ENCODE results near the gene DEDD2.

Gene DEDD2

DNA sequence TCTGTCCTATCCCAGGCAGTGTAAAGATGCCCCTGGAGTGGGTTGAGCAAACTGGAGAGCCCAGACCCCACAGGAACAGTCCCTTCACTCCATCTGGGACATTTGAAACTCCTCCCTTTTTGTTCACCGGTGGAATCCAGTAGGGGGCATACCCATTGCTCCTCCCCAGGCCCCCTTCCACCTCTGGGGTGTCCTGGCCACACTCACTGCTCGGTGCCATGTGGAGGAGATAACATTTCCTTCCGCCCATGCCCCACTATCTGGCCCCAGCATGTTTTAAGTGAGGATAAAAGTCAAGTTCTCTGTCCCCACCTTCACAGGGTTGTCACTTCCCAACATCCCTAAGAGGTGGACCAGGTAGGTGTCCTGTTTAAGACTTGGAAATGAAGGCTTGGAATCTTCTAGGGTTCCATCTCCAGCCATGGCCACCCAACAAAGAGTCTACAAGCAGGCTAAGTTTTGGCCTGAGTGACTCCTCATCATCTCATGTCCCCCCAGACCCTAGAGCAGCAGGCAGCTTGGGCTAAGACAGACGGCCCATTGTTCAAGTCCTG is 11.9 kb upstream of the DEDD2 start:
- no peak for DNase-seq (ENCODE audit: low read depth in 1 of 2, low spot score in 1 of 2)

DNA sequence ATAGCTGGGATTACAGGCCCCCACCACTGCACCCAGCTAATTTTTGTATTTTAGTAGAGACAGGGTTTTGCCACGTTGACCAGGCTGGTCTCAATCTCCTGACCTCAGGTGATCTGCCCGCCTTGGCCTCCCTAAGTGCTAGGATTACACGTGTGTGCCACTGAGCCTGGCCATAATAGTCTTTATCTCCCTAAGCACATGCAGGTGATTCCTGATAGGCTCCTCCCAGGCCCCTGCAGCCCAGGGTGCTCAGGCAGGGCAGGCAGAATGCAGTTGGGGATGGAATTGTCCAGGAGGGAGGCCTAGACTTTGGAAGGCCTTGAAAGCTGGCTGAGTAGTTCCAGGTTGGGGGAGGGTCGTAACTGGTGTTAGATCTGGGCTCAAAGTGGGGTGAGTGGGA is 11.2 kb upstream of the DEDD2 start:
- DNase-seq (ENCODE audit: low read depth in 1 of 2, low spot score in 1 of 2): no peak

DNA sequence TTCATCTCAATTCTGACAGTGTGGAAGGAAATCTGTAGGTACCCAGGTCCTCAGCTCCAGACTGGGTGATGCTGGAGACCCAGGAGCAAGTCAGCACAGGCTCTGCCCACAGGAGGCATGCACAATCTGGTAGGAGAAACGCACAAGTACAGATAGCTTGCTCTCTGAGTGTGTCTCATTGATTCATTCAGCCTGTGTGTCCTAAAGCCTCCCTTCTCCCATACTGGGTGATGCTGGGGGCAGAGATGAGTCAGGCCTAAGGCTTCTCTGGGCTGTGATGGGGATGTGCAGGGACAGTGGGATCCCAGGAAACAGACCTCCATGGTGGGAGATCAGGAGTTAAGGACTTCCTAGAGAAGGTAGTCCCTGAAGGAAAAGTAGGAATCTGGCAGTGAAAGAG is 9.4 kb upstream of the DEDD2 start:
- no peak for DNase-seq (ENCODE audit: low read depth in 1 of 2, low spot score in 1 of 2)

DNA sequence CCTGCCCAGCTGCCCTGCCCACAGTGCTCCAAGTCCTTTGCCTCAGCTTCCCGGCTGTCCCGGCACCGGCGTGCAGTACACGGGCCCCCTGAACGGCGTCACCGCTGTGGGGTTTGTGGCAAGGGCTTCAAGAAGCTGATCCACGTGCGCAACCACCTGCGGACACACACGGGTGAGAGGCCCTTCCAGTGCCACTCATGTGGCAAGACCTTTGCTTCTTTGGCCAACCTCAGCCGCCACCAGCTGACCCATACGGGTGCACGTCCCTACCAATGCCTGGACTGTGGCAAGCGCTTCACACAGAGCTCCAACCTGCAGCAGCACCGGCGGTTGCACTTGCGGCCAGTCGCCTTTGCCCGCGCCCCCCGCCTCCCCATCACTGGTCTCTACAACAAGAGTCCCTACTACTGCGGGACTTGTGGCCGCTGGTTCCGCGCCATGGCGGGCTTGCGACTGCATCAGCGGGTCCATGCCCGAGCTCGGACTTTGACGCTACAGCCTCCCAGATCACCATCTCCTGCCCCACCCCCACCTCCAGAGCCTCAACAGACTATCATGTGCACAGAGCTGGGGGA is 8.3 kb upstream of the DEDD2 start:
- no peak for DNase-seq (ENCODE audit: low read depth in 1 of 2, low spot score in 1 of 2)

DNA sequence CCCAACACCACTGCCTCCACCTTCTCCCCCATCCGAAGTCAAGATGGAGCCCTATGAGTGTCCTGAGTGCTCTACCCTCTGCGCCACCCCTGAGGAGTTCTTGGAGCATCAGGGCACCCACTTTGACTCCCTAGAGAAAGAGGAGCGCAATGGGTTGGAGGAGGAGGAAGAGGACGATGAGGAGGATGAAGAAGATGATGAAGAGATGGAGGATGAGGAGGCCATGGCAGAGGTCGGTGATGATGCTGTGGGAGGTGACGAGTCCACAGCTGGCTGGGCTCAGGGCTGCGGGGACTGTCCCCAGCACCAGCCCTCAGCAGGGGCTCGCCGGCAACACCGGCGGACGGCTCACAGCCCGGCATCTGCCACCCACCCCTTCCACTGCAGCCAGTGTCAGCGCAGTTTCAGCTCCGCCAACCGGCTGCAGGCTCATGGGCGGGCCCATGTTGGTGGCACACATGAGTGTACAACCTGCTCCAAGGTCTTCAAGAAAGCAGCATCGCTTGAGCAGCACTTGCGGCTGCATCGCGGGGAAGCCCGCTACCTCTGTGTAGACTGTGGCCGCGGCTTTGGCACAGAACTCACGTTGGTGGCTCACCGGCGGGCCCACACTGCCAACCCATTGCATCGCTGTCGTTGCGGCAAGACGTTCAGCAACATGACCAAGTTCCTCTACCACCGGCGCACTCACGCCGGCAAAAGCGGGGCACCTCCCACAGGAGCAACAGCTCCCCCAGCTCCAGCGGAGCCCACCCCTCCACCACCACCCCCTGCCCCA is 7.7 kb upstream of the DEDD2 start:
- no peak for DNase-seq (ENCODE audit: low read depth in 1 of 2, low spot score in 1 of 2)

DNA sequence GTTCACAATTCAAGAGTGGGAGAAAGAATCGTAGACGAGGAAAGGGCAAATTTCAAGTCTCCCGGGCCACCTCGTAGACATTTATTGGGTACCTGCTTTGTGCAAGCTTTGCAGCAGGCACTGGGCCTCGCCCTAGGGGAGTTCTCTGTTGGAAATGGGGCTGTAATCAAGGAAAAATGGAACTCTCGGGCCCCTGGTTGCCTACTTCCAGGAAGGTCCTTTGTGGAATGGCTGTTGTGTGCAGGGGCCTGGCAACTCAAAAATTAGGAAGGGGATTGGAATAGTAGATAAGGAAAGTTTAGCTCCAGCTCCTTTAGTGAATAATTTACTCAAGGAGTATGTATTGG is 3.2 kb upstream of the DEDD2 start:
- no peak for DNase-seq (ENCODE audit: low read depth in 1 of 2, low spot score in 1 of 2)

DNA sequence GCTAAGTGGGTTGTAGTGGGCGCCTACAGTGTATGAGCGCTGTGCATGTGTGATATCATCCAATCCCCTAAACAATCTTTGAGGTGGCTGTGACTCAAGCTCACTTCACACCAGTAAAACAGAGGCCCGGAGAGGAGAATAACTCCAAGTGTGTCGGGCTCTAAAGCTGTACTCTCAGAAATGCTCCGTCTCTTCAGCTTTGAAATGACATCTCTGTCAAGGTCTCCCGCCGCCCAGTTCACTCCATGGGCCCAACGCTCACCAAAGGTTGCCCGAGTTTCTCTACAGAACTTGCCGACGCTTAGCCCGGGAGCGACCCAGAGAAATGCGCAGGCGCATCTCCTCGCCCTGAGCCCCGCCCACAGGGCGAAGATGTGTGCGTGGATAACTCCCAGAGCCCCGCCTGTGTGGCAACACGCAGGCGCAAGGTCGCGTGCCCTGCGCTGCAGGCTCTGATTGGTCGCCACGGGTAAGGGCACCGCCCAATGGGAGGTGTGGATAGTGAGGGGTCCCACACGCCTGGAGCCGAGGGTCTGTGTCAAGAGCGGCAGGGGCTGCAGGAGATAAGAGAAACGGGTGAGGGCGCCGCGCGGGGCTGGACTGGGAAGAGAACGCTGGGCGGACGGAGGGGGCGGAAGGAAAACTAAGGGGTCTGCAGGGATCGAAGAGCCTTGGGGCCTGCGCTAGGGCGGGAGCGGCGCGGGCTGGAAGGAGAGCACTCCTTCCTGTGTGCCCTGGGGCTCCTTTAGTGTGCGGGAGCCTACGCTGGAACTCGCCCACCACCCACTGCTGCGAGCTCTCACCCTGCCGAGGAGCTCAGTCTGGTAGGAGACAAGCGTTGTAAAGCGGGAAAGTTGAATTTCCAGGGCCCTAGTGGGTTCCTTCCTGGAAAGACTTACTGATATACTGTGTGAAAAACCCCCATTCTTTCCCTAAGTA is 2.6 kb upstream of the DEDD2 start, which contains the start of gene ZNF526:
TSS of gene ZNF526 (plus strand) at position 501 of the 939 bp plus-strand sequence. CDS start 4,092 bp downstream, outside the sequence.
- DNase-seq (ENCODE audit: low read depth in 1 of 2, low spot score in 1 of 2): peak; percentile 94 to 95

DNA sequence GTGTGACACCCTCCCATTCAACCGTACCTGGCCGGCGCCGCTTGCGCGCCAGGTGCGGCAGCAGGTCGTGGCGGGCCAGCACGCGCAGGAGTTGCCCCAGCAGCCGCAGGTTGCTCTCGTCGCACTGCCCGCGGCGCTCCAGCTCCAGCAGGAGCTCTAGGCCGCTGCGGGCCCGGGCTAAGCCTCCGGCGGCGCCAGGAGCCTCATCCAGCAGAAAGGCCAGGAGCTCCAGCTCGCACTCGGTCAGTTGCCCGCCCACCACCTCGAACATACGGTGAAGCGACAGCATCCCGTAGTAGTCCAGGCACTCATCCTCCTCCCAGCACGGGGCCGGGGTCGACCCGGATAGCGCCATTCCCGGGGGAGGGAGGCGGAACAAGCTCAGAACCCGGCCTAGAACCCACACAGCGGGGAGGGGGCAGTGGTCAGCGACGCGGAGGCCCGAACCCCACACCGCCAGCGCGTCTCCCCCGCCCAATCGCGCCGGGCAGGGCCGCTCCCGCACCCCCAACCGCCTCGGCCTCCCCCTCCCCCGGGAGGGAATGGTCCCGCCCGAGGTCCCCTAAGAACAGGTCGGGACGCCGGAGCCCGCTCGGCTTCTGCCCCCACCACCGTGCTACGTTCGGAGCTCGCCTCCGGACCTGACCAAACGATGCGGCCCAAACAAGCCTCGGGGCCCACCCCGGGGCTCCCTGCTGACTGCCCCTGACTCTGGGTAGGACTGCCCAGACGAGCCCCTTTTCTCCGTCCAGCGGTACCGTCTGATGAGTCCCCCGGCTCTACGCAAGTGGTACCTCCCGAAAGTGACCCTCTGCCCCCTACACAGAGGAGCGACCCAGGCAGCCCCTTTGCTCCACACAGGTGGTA is 591 bp downstream of the DEDD2 start:
- DNase-seq (ENCODE audit: low read depth in 1 of 2, low spot score in 1 of 2): no peak

DNA sequence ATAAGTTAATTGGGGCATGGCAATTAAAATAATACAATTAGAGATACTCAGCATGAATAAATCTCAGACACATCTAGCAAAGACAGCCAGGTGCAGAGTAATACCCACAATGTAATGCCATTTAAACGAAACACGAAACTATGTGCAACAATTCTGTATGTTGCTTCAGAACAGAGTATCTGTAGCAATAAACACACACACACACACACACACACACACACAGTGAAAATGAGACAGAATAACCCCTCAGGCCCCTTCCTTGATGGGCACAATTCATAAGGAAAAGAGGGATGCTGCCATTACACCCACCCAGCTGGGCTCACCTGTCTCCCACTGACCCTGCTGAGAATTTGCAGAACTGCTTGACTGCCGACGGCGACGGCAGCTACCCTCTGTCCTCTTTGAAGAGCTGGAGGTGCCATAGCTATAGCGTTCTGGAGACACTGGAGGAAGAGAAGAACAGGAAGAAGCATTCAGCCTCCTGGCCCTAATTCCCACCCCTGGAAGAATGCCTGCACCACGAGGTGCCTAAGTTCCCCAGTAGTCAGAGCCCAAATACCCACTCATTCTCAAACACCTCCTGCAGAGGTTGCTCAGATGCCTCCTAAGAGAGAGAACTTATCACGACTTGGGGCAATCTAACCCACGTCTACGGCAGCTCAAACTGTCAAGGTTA is 2.5 kb downstream of the DEDD2 start:
- DNase-seq (ENCODE audit: low read depth in 1 of 2, low spot score in 1 of 2): no peak

DNA sequence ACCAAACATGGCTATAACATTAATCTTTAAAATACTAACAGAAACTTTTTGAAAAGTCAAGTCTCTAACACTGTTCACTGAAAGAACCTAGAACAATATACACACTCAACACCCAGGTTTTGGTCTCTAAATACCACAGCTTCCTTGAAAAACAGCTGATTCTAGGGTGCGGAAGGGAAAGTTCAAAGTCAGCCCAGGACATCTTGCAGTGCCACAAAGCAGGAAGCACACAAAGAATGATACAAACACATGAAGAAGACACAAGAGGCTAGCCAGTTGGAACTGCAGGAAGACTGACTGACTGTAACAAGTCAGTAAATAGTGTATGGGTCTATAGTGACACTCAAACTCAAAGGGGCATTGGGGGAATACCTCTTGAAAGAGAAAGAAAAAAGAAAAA is 4.6 kb downstream of the DEDD2 start:
- no peak for DNase-seq (ENCODE audit: low read depth in 1 of 2, low spot score in 1 of 2)

DNA sequence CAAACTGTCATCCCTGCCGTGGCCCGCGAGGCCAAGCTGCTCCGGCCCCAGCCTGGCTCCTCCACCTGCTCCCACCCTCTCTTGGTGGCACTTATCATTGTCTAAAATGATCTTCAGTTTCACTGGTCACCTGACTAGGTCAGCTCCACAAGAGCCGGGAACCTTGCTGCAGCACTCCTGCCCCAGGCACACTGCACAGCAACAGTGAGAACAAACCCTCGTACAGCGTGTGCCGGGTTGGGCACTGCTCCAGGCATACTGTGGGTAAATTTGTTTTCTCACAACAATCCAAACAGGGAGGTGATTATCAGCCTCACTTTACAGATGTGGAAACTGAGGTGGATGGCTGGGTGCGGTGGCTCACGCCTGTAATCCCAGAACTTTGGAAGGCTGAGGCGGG is 8.9 kb downstream of the DEDD2 start:
- no peak for DNase-seq (ENCODE audit: low read depth in 1 of 2, low spot score in 1 of 2)

DNA sequence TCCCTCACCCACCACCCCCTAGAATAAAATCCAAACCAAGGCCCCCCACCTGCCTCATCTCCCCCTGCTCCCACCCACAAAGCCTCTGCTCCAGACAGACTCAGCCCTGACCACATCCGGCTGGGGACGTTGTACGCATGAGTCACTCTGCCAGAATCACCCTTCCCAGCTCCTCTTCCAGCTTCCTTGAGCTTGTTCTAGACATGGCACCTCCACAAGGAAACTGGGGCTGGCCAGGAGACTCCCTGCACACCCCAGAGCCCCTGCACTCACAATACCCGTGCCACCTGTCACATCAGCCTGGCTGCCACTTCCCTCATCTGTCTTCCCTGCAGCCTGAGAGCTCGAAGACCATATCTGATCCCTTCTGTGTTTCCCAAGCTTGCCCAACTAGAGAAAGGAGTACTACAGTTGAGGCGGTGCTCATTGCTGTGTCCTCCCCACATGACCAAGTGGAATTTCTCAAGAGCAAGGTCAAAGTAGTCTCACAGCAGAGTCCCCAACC is 9.7 kb downstream of the DEDD2 start:
- no peak for DNase-seq (ENCODE audit: low read depth in 1 of 2, low spot score in 1 of 2)

DNA sequence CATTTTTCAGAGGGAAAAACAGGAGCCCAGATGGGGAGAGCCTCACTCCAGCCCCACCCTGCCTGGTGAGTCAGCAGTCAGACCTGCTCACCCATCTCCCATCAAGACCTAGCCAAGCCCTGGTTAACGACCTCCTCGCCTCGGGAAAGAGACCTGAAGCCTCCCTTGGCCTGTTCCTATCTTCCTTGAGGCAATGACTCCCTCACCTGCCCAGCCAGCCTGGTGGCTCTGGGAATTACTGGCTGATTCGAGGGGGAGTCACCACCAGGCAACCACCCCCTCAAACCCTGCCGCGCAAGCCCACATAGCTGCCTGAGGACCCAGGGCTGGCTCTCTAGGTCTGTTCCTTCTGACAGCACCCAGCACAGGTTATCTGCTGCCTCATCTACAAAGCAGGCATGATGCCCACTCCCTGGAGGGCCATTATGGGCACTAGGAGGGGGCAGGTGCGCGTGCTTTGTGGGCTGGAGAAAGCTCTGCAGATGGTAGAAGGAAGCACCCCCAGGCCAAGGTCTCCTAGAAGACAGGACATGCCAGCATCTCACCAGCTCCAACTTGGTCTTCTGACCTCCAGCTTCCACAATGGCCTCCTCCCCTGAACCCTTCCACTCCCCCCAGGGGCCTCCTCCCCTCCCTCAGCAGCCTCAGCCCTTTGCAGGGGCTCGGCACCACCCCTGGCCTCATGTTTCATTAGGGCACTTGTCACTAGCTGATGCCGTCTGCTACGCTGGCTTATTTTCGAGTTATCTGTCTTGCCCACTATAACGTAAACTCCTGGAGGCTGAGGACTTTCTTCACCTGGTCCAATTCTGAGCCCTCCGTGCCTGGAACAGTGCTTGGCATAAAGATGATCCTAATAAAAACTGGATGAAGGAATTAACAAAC is 10.4 kb downstream of the DEDD2 start:
- DNase-seq (ENCODE audit: low read depth in 1 of 2, low spot score in 1 of 2): no peak

DNA sequence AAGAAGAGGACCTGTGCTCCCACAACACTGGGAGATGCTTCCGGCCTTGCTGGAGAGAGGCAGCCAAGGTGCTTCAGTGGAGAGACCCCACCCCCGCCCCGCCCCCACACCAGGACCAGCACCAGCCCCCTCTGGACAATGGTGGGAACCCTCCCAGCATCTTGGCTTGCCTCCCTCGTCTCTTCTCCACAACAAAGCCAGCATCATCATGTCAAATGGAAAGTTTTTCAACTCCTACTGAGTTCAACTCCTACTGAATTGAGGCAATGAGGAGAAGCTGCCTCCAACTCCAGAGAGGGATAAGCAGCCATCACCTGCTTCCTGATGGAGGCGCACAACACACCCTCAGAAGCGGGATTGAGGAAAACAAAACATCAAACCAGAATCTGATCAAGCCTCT is 12.8 kb downstream of the DEDD2 start:
- DNase-seq (ENCODE audit: low read depth in 1 of 2, low spot score in 1 of 2): no peak

DNA sequence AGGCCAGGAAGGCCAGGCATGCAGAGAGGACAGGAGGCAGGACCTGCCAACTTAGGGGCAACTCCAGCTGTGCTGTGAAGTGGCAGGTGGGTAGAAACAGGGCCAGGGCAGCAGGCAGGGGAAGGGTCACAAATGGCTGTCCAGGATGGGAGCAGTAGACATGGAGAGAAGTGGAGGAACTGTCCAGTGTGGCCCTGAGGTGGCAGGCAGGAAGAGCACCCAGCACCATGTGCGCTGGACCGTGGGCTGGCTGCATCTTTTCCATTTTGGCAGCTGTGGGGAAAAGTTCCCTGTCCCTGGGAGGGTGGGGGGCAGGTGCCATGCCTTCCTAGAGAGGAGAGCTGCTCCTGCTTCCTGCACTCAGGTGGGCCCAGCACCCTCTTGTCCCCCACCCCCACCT is 13.8 kb downstream of the DEDD2 start:
- no peak for DNase-seq (ENCODE audit: low read depth in 1 of 2, low spot score in 1 of 2)

DNA sequence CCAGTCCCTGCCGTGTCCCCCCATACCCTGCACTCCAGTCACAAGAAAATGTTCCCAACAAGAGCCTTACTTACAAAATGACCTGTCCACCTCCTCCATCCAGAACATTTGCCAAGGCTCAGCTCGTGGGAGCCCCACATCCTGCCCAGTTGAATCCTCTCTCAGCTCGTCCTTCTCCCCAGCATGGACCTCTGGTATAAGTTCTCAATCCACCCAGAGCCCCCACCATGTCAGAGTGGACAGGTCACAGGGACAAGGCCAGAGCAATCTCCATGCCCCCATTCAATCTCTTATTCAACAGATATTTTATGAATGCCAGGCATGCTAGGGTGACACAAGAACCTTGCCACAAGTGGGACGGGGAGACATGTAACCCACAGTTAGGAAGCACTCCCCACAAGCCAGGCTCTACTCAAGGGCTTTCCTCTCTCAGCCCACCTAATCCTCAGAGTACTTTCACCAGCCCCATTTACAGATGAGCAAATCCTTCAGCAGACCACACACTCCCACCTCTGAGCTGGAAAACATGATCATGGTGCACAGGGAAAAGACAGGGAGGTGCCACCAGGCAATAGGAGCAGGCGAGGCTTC is 15.1 kb downstream of the DEDD2 start:
- no peak for DNase-seq (ENCODE audit: low read depth in 1 of 2, low spot score in 1 of 2)

DNA sequence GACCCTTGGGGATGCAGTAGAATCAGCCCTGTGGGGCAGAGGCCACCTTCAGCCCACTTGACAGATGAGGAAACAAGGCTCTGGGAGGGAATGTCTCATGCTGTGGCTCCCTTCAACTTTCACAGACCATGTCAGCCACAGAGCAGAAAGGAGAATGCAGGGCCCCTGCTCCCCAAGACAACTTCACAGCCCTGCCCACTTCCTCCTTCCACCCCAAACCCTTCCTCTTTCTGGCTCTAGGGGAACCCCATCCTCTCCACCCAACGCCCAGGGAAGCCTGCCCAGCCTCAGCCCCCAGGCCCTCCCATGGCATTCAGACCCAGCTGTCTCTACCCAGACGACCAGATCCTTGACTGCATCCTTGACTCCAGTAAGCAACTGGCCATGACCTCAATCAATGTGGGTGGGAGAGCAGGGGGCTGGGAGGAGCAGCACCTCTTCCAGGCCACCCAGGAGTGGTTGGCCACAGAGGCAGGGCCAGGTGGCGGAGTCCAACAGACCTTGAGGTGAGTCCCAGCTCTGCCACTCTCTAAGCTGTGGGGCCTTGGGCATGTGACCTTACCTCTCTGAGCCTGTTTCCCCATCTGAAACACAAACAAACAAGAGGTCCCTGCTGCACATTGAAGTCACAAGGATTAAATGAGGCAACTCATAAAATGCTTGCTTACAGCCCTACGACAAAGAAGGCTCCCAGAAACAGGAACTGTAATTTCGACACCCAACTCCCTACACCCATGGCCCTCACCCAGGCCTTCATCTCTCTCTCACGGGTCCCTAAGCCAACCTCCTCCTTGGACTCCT is 15.8 kb downstream of the DEDD2 start:
- no peak for DNase-seq (ENCODE audit: low read depth in 1 of 2, low spot score in 1 of 2)
